Peyer's patch (tissue), 4 donors: ENCODE measurements around the gene PDE3A.

Source experiments
- POLR2A ChIP-seq, 2 donors: fragments of 450-650 bp; IDR thresholded peaks; one replicate each; pipeline ENCODE4 v1.5.1; 2017; ENCODE audit warnings: antibody characterized with exemption in 2 of 2, mild to moderate bottlenecking in 2 of 2, moderate library complexity in 2 of 2
- TF ChIP-seq, protein P1 (sequence below), 6 experiments: fragments of 450-650 bp in 4 of 6; fragments of 200-600 bp in 2 of 6; sonication (generic) in 1 of 6; IDR thresholded peaks; one replicate each; pipeline ENCODE4 v1.5.1; 2017 to 2019; ENCODE audit warnings: antibody characterized with exemption in 6 of 6, mild to moderate bottlenecking in 3 of 6, moderate library complexity in 1 of 6

DNA sequence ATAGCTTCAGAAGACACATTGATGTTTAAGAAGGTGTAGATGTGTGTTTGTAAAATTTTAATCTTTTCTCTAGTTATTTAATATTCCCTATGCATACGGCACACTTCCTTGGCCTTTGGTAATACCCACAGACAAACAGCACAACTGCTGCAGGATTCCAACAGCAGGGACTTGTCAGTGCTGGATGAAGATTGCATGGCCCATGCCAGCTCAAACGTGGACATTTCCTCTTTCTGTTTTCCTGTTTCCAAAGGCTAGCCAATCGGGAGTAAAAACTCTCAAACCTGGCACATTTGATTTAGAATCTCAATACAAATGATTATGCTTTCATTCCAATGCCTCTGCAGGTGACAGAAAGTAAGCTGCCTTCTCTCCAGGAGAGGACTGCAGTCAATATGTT, 22.5 kb upstream of the PDE3A start:
- TF ChIP-seq, protein P1, sequence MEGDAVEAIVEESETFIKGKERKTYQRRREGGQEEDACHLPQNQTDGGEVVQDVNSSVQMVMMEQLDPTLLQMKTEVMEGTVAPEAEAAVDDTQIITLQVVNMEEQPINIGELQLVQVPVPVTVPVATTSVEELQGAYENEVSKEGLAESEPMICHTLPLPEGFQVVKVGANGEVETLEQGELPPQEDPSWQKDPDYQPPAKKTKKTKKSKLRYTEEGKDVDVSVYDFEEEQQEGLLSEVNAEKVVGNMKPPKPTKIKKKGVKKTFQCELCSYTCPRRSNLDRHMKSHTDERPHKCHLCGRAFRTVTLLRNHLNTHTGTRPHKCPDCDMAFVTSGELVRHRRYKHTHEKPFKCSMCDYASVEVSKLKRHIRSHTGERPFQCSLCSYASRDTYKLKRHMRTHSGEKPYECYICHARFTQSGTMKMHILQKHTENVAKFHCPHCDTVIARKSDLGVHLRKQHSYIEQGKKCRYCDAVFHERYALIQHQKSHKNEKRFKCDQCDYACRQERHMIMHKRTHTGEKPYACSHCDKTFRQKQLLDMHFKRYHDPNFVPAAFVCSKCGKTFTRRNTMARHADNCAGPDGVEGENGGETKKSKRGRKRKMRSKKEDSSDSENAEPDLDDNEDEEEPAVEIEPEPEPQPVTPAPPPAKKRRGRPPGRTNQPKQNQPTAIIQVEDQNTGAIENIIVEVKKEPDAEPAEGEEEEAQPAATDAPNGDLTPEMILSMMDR (IDR thresholded peaks at IDR 0.05): no peak
- TF ChIP-seq POLR2A (IDR thresholded peaks at IDR 0.05): no peak
